Adrenal gland (tissue), 5 donors: ENCODE data around the gene UGDH.

Experiments used
- CTCF ChIP-seq, 6 experiments: fragments of 450-650 bp in 4 of 6; fragments of 200-600 bp in 2 of 6; sonication (generic) in 1 of 6; IDR thresholded peaks; 1 replicate in 5 of 6; 2 replicates in 1 of 6; pipeline versions ENCODE4 v1.5.1 to v1.8.0; 2016 to 2021; ENCODE audit warnings: antibody characterized with exemption in 6 of 6, mild to moderate bottlenecking in 2 of 6, moderate library complexity in 1 of 6
- POLR2A ChIP-seq, 2 donors: fragments of 450-650 bp; IDR thresholded peaks; one replicate each; pipeline ENCODE4 v1.6.1; 2017; ENCODE audit warnings: antibody characterized with exemption in 2 of 2, mild to moderate bottlenecking in 2 of 2, moderate library complexity in 1 of 2
- donor health status: DM: no; HTN: no; CAD: no.

- no peak for TF ChIP-seq CTCF (IDR thresholded peaks at IDR 0.05)
- no peak for TF ChIP-seq POLR2A (IDR thresholded peaks at IDR 0.05)
Observed at GRCh38 chr4:39480902-39481695, 46.1 kb downstream of the UGDH start.
